Measurements from ENCODE around the gene SOAT2.
"Not testable (repeated sequence)": the region's sequence is repeated elsewhere in the genome, so short reads cannot be mapped to it uniquely, and the experiment has no call there.

The SOAT2 gene

DNA sequence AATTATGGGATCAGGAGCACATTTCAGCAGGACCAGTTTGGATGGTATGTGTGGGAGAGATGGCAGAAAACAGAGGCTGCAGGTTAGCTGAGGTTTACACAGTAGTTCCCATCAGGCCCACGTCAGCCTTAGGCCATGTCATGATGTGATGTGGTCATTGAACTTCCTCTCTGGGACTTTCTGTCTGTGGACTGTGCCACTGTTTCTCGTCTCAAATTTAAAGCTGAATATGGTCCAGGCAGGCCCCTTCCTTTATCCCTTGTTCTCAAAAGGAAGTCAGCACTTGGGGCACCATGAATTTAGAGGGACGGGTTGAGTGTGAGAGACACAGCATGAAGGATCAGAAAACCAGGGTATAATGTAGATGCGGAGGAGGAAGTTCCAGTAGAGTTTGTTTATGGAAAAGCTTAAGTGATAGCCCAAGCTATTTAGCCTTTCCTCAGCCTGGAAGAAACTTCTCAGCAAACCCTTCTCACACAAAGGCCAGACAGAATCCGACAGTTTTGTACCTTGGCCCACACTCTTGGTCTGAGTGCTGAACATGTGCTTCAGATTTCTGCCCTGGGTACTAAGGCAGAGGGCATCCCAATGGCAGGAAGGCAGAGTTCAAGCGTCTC is 9.4 kb upstream of the SOAT2 start:
- TF ChIP-seq, protein P1, sequence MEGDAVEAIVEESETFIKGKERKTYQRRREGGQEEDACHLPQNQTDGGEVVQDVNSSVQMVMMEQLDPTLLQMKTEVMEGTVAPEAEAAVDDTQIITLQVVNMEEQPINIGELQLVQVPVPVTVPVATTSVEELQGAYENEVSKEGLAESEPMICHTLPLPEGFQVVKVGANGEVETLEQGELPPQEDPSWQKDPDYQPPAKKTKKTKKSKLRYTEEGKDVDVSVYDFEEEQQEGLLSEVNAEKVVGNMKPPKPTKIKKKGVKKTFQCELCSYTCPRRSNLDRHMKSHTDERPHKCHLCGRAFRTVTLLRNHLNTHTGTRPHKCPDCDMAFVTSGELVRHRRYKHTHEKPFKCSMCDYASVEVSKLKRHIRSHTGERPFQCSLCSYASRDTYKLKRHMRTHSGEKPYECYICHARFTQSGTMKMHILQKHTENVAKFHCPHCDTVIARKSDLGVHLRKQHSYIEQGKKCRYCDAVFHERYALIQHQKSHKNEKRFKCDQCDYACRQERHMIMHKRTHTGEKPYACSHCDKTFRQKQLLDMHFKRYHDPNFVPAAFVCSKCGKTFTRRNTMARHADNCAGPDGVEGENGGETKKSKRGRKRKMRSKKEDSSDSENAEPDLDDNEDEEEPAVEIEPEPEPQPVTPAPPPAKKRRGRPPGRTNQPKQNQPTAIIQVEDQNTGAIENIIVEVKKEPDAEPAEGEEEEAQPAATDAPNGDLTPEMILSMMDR (conservative IDR thresholded peaks at IDR 0.05; ENCODE audit: low read depth, low read length), result no peak
- Histone ChIP-seq H3K36me3 (ENCODE audit: insufficient read depth) (no peaks in the 10 kb centered on the region), H4K20me1 (ENCODE audit: insufficient read depth) (no peaks in the 10 kb centered on the region), H3K4me2 (no peak overlapping the region), H3K27me3 (ENCODE audit: insufficient read depth, low read depth) (peaks cover 6% of the 10 kb centered on the region), H3K79me2 (ENCODE audit: insufficient read depth, low read depth) (no peaks in the 10 kb centered on the region), H3K27ac (no peak overlapping the region), H2AFZ (ENCODE audit: low read depth) (no peak overlapping the region), H3K9ac (no peak overlapping the region), H3K4me3 (IDR thresholded peaks at IDR 0.05; ENCODE audit: insufficient read depth, low read depth, low read length) (no peak overlapping the region), H3K4me1 (ENCODE audit: low read depth, poor library complexity, severe bottlenecking) (peaks cover 15% of the 10 kb centered on the region)

DNA sequence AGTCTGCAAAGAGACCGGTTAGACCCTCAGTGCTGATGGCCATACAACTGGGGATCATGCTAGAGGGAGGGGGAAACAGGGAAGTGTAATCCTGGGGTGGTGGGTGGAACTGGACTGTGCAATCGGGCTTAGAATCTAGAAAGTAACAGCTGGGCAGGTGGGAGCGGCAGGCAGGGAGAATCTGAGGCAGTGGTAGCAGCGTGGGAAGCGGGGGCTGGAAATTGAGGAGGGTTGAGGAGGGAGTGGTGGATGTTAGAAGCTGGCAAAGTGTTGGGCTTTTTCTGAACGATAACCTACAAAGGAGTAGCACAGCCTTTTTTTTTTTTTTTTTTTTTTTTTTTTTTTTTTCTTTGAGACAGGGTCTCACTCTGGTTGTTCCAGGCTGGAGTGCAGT is 8.9 kb upstream of the SOAT2 start:
- TF ChIP-seq, protein P1 (conservative IDR thresholded peaks at IDR 0.05; ENCODE audit: low read depth, low read length), result no peak
- Histone ChIP-seq H3K36me3 (ENCODE audit: insufficient read depth) (no peaks in the 10 kb centered on the region), H3K79me2 (ENCODE audit: insufficient read depth, low read depth) (no peaks in the 10 kb centered on the region), H3K27me3 (ENCODE audit: insufficient read depth, low read depth) (peaks cover 6% of the 10 kb centered on the region), H3K4me3 (IDR thresholded peaks at IDR 0.05; ENCODE audit: insufficient read depth, low read depth, low read length) (no peak overlapping the region), H3K9ac (no peak overlapping the region), H3K27ac (no peak overlapping the region), H3K4me2 (no peak overlapping the region), H2AFZ (ENCODE audit: low read depth) (no peak overlapping the region), H4K20me1 (ENCODE audit: insufficient read depth) (no peaks in the 10 kb centered on the region), H3K4me1 (ENCODE audit: low read depth, poor library complexity, severe bottlenecking) (peaks cover 20% of the 10 kb centered on the region)

DNA sequence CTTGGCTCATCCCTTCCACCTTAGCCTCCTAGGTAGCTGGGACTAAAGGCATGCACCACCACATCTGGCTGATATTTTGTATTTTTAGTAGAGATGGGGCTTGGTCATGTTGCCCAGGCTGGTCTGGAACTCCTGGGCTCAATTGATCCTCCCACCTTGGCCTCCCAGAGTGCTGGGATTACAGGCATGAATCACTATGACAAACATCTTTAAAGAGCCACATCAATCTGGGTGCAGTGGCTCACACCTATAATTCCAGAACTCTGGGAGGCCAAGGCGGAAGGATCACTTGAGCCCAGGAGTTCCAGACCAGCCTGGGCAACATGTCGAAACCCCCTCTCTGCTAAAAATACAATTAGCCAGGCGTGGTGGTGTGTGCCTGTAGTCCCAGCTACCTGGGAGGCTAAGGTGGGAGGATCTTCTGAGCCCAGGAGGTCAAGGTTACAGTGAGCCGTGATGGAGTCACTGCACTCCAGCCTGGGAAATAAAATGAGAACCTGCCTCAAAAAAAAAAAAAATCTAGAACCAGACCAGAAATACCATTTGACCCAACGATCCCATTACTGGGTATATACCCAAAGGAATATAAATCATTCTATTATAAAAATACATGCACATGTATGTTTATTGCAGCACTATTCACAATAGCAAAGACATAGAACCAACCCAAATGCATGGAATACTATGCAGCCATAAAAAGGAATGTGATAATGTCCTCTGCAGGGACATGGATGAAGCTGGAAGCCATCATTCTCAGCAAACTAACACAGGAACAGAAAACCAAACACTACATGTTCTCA is 8.3 kb upstream of the SOAT2 start:
- H3K4me3 ChIP-seq (IDR thresholded peaks at IDR 0.05; ENCODE audit: insufficient read depth, low read depth, low read length); H3K79me2 ChIP-seq (ENCODE audit: insufficient read depth, low read depth); H2AFZ ChIP-seq (ENCODE audit: low read depth); H3K4me2 ChIP-seq; H3K36me3 ChIP-seq (ENCODE audit: insufficient read depth); H3K9ac ChIP-seq; H3K27me3 ChIP-seq (ENCODE audit: insufficient read depth, low read depth); H3K27ac ChIP-seq; H4K20me1 ChIP-seq (ENCODE audit: insufficient read depth): not testable (repeated sequence)
- H3K4me1 ChIP-seq (ENCODE audit: low read depth, poor library complexity, severe bottlenecking), result peaks cover 21% of the 10 kb centered on the region

DNA sequence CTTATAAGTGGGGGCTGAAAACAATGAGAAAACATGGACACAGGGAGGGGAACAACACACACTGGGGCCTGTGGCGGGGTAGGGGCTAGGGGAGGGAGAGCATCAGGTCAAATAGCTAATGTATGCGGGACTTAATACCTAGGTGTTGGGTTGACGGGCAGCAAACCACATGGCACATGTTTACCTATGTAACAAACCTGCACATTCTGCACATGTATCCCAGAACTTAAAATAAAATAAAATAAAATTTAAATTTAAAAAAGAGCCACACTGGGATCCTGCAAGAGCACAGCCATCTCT is 7.7 kb upstream of the SOAT2 start:
- not testable (repeated sequence) for H3K27ac ChIP-seq; H3K27me3 ChIP-seq (ENCODE audit: insufficient read depth, low read depth); H3K79me2 ChIP-seq (ENCODE audit: insufficient read depth, low read depth); H2AFZ ChIP-seq (ENCODE audit: low read depth); H3K9ac ChIP-seq; H4K20me1 ChIP-seq (ENCODE audit: insufficient read depth); H3K36me3 ChIP-seq (ENCODE audit: insufficient read depth); H3K4me2 ChIP-seq; H3K4me3 ChIP-seq (IDR thresholded peaks at IDR 0.05; ENCODE audit: insufficient read depth, low read depth, low read length)
- H3K4me1 ChIP-seq (ENCODE audit: low read depth, poor library complexity, severe bottlenecking), result peaks cover 21% of the 10 kb centered on the region

DNA sequence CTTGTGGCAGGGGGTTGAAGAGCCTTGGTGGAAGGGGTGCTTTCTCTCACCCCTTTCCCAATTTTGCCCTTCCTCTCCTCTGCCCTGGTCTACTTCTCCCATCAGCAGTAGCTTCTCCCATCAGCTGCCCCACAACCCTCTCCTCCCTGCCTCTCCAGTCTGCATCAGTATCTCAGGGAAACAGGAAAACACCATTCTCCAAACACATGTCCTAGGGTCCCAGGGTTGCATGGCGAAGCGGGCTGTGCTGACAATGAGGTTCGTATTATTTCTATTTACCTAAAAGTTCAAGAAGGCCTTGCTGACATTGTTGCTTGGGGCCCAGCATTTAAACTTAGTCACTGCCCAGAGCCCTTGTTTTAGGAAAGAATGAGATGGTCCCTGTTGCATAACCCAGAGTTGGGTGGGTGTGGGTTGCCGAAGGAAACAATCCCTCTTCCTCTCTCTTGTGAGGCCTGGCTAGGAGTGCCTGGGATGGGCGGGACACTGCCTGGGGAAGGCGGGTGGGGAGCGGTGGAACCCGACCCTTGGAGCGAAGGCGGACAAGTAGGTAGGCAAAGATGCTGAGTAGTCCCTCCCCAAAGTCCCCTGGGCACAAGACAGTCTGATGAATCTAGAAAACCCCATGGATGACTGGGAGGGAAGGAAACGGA is 7.1 kb upstream of the SOAT2 start:
- Histone ChIP-seq H3K36me3 (ENCODE audit: insufficient read depth) (no peaks in the 10 kb centered on the region), H3K9ac (no peak overlapping the region), H3K4me2 (no peak overlapping the region), H3K4me1 (ENCODE audit: low read depth, poor library complexity, severe bottlenecking) (peaks cover 21% of the 10 kb centered on the region), H3K27ac (no peak overlapping the region), H3K4me3 (IDR thresholded peaks at IDR 0.05; ENCODE audit: insufficient read depth, low read depth, low read length) (no peak overlapping the region), H4K20me1 (ENCODE audit: insufficient read depth) (no peaks in the 10 kb centered on the region), H2AFZ (ENCODE audit: low read depth) (no peak overlapping the region), H3K27me3 (ENCODE audit: insufficient read depth, low read depth) (peaks cover 6% of the 10 kb centered on the region), H3K79me2 (ENCODE audit: insufficient read depth, low read depth) (no peaks in the 10 kb centered on the region)
- TF ChIP-seq, protein P1 (conservative IDR thresholded peaks at IDR 0.05; ENCODE audit: low read depth, low read length), result no peak
